SU-DHL-6 (cell line): ENCODE results near the gene PMP22.

Source experiments
- CTCF ChIP-seq: fragments of 200-600 bp; sonication (generic); IDR thresholded peaks from one replicate; pipeline ENCODE4 v1.5.1; 2017; ENCODE audit warnings: antibody characterized with exemption, mild to moderate bottlenecking, low read length, moderate library complexity; ENCODE audit not compliant: insufficient read depth, poor library complexity, severe bottlenecking
- EZH2phosphoT487 ChIP-seq: fragments of 200-600 bp; sonication (generic), shearing (Covaris generic); conservative IDR thresholded peaks from 2 replicates; pipeline ENCODE4 v1.6.1; 2018; ENCODE audit warnings: mild to moderate bottlenecking, antibody characterized with exemption, low read length, moderate library complexity, mixed read lengths

DNA sequence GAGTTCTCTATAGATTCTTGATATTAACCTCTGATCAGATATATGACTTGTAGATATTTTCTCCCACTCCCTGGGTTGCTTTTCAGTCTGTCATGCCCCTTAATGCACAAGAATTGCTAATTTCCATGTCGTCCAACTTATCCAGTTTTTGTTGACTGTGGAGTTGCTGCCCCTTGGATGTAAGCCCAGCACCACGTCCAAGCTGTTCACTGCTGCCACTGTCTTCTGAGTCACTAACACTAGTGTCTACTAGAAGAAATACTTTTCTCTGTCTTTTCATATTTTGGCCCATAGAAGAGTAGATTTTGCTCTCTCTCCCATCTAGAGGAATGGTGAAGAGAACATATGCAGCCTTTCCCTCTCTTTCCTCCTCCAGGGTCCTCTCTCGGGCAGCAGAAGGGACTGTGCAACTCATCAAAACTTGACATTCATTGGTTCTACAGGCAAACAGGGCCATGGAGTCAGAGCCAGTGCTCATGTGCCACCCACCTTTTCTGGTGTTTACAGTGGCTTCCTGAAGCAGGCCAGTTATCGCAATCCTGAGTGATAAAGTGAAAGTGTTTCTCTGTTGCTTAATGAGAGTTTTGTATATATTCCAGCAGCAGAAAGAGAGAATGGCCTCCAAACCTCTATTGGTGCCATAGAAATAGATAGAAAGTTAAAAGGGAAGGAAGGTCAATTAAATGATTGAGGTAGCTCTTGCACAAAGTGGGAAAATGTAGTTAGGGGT, 22.6 kb upstream of the PMP22 start:
- no peak for TF ChIP-seq CTCF
- TF ChIP-seq EZH2phosphoT487, result no peak
